ENCODE data around the gene SAA1. TPM values are rescaled to one million over a fixed set of nuclear protein-coding genes. Genes with fewer than 3 reads are reported as not detected.

Gene SAA1
- total and polyA plus RNA-seq, 10 of the 15 experiments (the other 5 are each of a cell fraction or from before 2014, with no cell fraction given) = 0.36 to 6.9 TPM; not detected in 8

GRCh38 chr11:18243783-18244362 lies 22.2 kb upstream of the SAA1 start (continued):
- TF ChIP-seq KAT2A (conservative IDR thresholded peaks at IDR 0.05; ENCODE audit: control insufficient read depth, low read depth, low read length) = no peak
- TF ChIP-seq SMARCA5 (IDR thresholded peaks at IDR 0.05) = 0 out of 2 replicates have a peak, but pooled peaks have one; percentile 50
- TF ChIP-seq SMAD5 (IDR thresholded peaks at IDR 0.05; ENCODE audit: low read depth) = no peak
- TF ChIP-seq FOS (IDR thresholded peaks at IDR 0.05; ENCODE audit: borderline replicate concordance, extremely low read depth, insufficient read length) = no peak
- no peak for TF ChIP-seq NBN (IDR thresholded peaks at IDR 0.05)
- TF ChIP-seq YY1 (IDR thresholded peaks at IDR 0.05; ENCODE audit: low read depth, low read length) = peak; percentile 85
- TF ChIP-seq BHLHE40 (IDR thresholded peaks at IDR 0.05; ENCODE audit: borderline replicate concordance in 1 of 2, low read depth in 2 of 2, low read length in 1 of 2) = peak in 1 of 2 experiments; percentile 38; a peak in 1 of 4 replicates
- TF ChIP-seq ZNF687 (IDR thresholded peaks at IDR 0.05) = no peak
- TF ChIP-seq HDGF (IDR thresholded peaks at IDR 0.05) = no peak
- no peak for TF ChIP-seq FOXK2 (IDR thresholded peaks at IDR 0.05)
- no peak for TF ChIP-seq CBX5 (IDR thresholded peaks at IDR 0.05; ENCODE audit: low read depth)
- TF ChIP-seq EGR1 (IDR thresholded peaks at IDR 0.05; ENCODE audit: borderline replicate concordance in 1 of 2, low read depth in 2 of 2, low read length in 2 of 2) = no peak
- TF ChIP-seq BRCA1 (IDR thresholded peaks at IDR 0.05; ENCODE audit: low read depth, low read length) = no peak
- TF ChIP-seq SPI1 (IDR thresholded peaks at IDR 0.05; ENCODE audit: borderline replicate concordance, insufficient read depth, low read depth, low read length) = no peak
- no peak for TF ChIP-seq ZNF24 (IDR thresholded peaks at IDR 0.05)
- 0 out of 2 replicates have a peak, but pooled peaks have one; percentile 19 for TF ChIP-seq RB1 (IDR thresholded peaks at IDR 0.05; ENCODE audit: borderline replicate concordance)
- no peak for TF ChIP-seq ZBTB40 (IDR thresholded peaks at IDR 0.05; ENCODE audit: borderline replicate concordance)
- no peak for TF ChIP-seq SP1 (IDR thresholded peaks at IDR 0.05; ENCODE audit: low read depth, low read length)
- TF ChIP-seq POU2F2 (IDR thresholded peaks at IDR 0.05; ENCODE audit: borderline replicate concordance, low read depth, low read length) = peak; percentile 35; the same call in 1 of the 3 replicates
- TF ChIP-seq BMI1 (IDR thresholded peaks at IDR 0.05; ENCODE audit: borderline replicate concordance) = no peak
- peak; percentile 65; the same call in 1 of the 2 replicates for TF ChIP-seq TBL1XR1 (IDR thresholded peaks at IDR 0.05; ENCODE audit: low read depth, low read length)
- TF ChIP-seq NRF1 (conservative IDR thresholded peaks at IDR 0.05; ENCODE audit: low read depth, low read length) = no peak
- no peak for TF ChIP-seq POLR2A (IDR thresholded peaks at IDR 0.05; ENCODE audit: low read depth, low read length)
- no peak for TF ChIP-seq SIN3A (IDR thresholded peaks at IDR 0.05; ENCODE audit: low read depth, low read length)
- no peak for TF ChIP-seq STAT3 (IDR thresholded peaks at IDR 0.05; ENCODE audit: low read depth, low read length)
- peak; percentile 85 for TF ChIP-seq SMC3 (IDR thresholded peaks at IDR 0.05; ENCODE audit: borderline replicate concordance, low read length)

Measured in GM12878 (cell line).